Right atrium auricular region (tissue), 2 donors: ENCODE results near the gene CORO2B. TPM values are rescaled to one million over a fixed set of nuclear protein-coding genes. Genes with fewer than 3 reads are reported as not detected.

ENCODE experiments used
- DNase-seq: peaks from one replicate; pipeline ENCODE4 v3.0.0-alpha.2; 2019; ENCODE audit warnings: low spot score
- H3K27ac ChIP-seq, 2 donors: fragments of 200-600 bp; sonication (generic); 1 replicate in 1 of 2; 2 replicates in 1 of 2; pipeline ENCODE4 v1.5.1; 2016 to 2019
- H3K27me3 ChIP-seq, 2 donors: fragments of 200-600 bp; sonication (generic); one replicate each; pipeline versions ENCODE4 v1.5.1 to v1.6.0; 2017 to 2019
- H3K36me3 ChIP-seq: fragments of 200-600 bp; sonication (generic); one replicate; pipeline ENCODE4 v1.5.1; 2016
- H3K4me1 ChIP-seq, 2 donors: fragments of 200-600 bp; sonication (generic); one replicate each; pipeline versions ENCODE4 v1.5.1 to v1.6.0; 2017 to 2019
- H3K4me3 ChIP-seq, 2 donors: fragments of 200-600 bp; sonication (generic); 1 replicate in 1 of 2; 2 replicates in 1 of 2; pipeline ENCODE4 v1.5.1; 2017 to 2019; ENCODE audit warnings: mild to moderate bottlenecking in 1 of 2, moderate library complexity in 1 of 2
- H3K9me3 ChIP-seq, 2 donors: fragments of 200-600 bp; sonication (generic); one replicate each; pipeline ENCODE4 v1.5.1; 2019
- CTCF ChIP-seq, 2 donors: fragments of 200-600 bp; sonication (generic); IDR thresholded peaks; one replicate each; pipeline ENCODE4 v1.5.1; 2019; ENCODE audit warnings: antibody characterized with exemption in 2 of 2
- total RNA-seq, 2 donors: library from RNA; depleted of rRNA; stranded (reverse); fragments of >200 nt; gene quantifications; one replicate each; pipeline ENCODE4 v1.1.0, GENCODE V29; 2016

The CORO2B gene
- total RNA-seq, 2 donors from 2014 or later, result 6.0 to 9.7 TPM

- no peak for TF ChIP-seq CTCF (IDR thresholded peaks at IDR 0.05)
- H3K36me3 ChIP-seq, result peaks cover 32% of the 10 kb centered on the region
- no peak overlapping the region for H3K4me3 ChIP-seq
- H3K27ac ChIP-seq, result peak overlapping the region; percentile 52 to 79
- no peaks in the 10 kb centered on the region for H3K27me3 ChIP-seq
- H3K4me1 ChIP-seq, result peaks cover 0 to 27% of the 10 kb centered on the region in 2 donors
- H3K9me3 ChIP-seq, result no peaks in the 10 kb centered on the region
- DNase-seq, result no peak
Measured at GRCh38 chr15:68776477-68777270, 197.9 kb downstream of the CORO2B start.

Other genes with a start within 250 kb of the CORO2B start
- gene ITGA11, start 146.8 kb upstream of the CORO2B start, total RNA-seq, result 10 to 100 TPM; 12.6 to 35.4 TPM
- gene ANP32A, start 241.9 kb downstream of the CORO2B start, total RNA-seq, result 10 to 100 TPM; 60.9 to 69.2 TPM